GM13976 (cell line): Measurements from ENCODE around the gene CCNQ.

ENCODE experiments used
- DNase-seq: peaks from one replicate; pipeline ENCODE4 v3.0.0; 2012; ENCODE audit warnings: low spot score
- CTCF ChIP-seq: IDR thresholded peaks from 2 replicates; pipeline ENCODE4 v1.5.1; 2012; ENCODE audit warnings: borderline replicate concordance, mild to moderate bottlenecking; ENCODE audit not compliant: insufficient read depth; ENCODE audit errors: extremely low read depth, missing control alignments, control extremely low read depth
- in situ Hi-C: fragments of 300-500 bp; cut with MboI; formaldehyde crosslinking; loops from one replicate; pipeline ENCODE4 v1.12.0; 2022; ENCODE audit warnings: low sequenced_read_pairs, mixed read lengths, inconsistent platforms; ENCODE audit not compliant: unreplicated experiment

The CCNQ gene

GRCh38 chrX:153626863-153627674 lies 28.1 kb upstream of the CCNQ start:
- TF ChIP-seq CTCF, result no peak
- DNase-seq, result no peak
- in situ Hi-C loops, result no loop called here

- TF ChIP-seq CTCF, result no peak
- DNase-seq, result no peak
- in situ Hi-C loops, result no loop called here
Observed at GRCh38 chrX:153626025-153626633, 27.2 kb upstream of the CCNQ start.

GRCh38 chrX:153625271-153626024 lies 26.5 kb upstream of the CCNQ start:
- no peak for TF ChIP-seq CTCF
- in situ Hi-C loops, result no loop called here
- no peak for DNase-seq

- no peak for DNase-seq
- no peak for TF ChIP-seq CTCF
- in situ Hi-C loops, result no loop called here
Observed at GRCh38 chrX:153624196-153625091, 25.5 kb upstream of the CCNQ start.

GRCh38 chrX:153623310-153624029 lies 24.5 kb upstream of the CCNQ start:
- TF ChIP-seq CTCF, result no peak
- DNase-seq, result no peak
- in situ Hi-C loops, result no loop called here

DNA sequence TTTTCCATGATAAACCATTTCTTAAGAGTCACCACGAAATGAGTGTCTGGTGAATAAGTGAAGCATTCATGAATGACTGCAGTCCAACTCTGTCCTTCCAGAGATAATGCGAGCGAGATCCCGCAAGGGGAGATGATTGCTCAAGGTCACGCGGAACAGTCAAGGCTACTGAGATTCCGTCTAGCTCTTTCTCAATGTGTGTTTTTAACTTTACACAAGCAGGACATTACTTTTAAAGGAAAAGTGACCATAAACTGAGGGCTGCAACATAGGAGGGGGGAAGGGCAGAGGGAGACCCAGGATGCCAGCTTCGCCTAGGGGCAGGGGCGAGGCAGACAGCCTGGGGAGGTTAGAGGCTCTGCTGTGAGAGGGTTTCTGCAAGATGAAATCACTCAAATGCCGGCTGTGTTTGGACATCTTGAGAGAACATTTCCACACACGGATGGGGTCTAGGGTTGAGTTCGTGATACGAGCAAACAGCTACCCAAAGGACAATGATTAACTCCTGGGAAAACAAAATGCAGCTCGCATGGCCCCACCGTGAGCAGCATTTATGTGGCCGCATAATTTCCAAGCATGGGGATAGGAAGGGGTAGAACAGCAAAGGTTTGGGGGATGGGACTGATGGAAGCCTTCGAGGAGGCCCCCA lies 23.8 kb upstream of the CCNQ start:
- in situ Hi-C loops, result no loop called here
- no peak for TF ChIP-seq CTCF
- DNase-seq, result no peak
